Measurements from ENCODE around the gene NTM.

- TF ChIP-seq CTCF (tag by site-specific recombination; IDR thresholded peaks at IDR 0.05) = no peak
- no peak for TF ChIP-seq SP2 (tag by site-specific recombination; IDR thresholded peaks at IDR 0.05)
- TF ChIP-seq ZNF214 (tag by site-specific recombination; IDR thresholded peaks at IDR 0.05; ENCODE audit: borderline replicate concordance) = no peak
- TF ChIP-seq ZNF16 (tag by site-specific recombination; IDR thresholded peaks at IDR 0.05; ENCODE audit: low read depth) = no peak
- no peak for TF ChIP-seq KLF16 (tag by site-specific recombination; IDR thresholded peaks at IDR 0.05)
- no peak for TF ChIP-seq ZNF544 (tag by site-specific recombination; IDR thresholded peaks at IDR 0.05)
- no peak for TF ChIP-seq REST (tag by site-specific recombination; IDR thresholded peaks at IDR 0.05)
- TF ChIP-seq PRDM10 (tag by site-specific recombination; IDR thresholded peaks at IDR 0.05) = no peak
- no peak for TF ChIP-seq ZNF169 (tag by site-specific recombination; IDR thresholded peaks at IDR 0.05)
- no peak for TF ChIP-seq PBX3 (CRISPR knock-in tag; IDR thresholded peaks at IDR 0.05)
- no peak for TF ChIP-seq ZNF776 (tag by site-specific recombination; IDR thresholded peaks at IDR 0.05; ENCODE audit: borderline replicate concordance)
- no peak for TF ChIP-seq TRIM28 (IDR thresholded peaks at IDR 0.05; ENCODE audit: borderline replicate concordance, low read length)
- no peak for TF ChIP-seq ZNF2 (tag by site-specific recombination; IDR thresholded peaks at IDR 0.05)
These were observed 225.4 kb downstream of the NTM start for GRCh38 chr11:131595797-131596196.

Measured in HEK293 (cell line).